HG02759 (cell line): ENCODE data around the gene EFTUD2.
"Not testable (repeated sequence)": the region's sequence is repeated elsewhere in the genome, so short reads cannot be mapped to it uniquely, and the experiment has no call there.

Experiments used
- ATAC-seq: cut with Tn5 transposase; IDR thresholded peaks from one replicate; pipeline ENCODE4 v1.9.1; 2021; ENCODE audit warnings: mild to moderate bottlenecking, moderate library complexity; ENCODE audit not compliant: unreplicated experiment

Gene EFTUD2

DNA sequence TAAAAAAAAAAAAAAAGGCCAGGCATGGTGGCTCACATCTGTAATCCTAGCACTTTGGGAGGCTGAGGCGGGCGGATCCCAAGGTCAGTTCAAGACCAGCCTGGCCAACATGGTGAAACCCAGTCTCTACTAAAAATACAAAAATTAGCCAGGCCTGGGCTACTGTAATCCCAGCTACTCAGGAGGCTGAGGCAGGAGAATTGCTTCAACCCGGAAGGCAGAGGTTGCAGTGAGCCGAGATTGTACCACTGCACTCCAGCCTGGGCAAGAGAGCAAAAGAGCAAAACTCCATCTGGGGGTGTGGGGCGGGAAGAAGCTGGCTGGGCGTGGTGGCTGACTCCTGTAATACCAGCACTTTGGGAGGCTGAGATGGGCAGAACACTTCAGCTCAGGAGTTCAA lies 80.7 kb downstream of the EFTUD2 start:
- not testable (repeated sequence) for ATAC-seq

DNA sequence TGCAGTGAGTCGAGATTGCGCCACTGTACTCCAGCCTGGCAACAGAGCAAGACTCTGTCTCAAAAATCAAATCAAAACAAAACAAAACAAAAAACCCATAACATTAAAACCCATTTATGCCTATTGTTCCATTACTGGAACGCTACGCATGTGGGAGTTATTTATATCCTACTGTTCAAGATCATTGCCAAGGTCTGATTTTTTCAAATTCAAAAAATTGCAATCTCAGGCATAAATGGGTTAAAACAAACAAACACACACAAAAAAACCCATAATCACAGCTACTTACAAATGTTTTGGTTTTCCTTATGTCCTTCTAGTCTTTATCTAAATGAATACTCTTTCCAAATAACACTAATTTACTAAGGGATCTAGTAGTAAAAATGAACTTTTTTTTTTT lies 87.0 kb downstream of the EFTUD2 start:
- no peak for ATAC-seq

DNA sequence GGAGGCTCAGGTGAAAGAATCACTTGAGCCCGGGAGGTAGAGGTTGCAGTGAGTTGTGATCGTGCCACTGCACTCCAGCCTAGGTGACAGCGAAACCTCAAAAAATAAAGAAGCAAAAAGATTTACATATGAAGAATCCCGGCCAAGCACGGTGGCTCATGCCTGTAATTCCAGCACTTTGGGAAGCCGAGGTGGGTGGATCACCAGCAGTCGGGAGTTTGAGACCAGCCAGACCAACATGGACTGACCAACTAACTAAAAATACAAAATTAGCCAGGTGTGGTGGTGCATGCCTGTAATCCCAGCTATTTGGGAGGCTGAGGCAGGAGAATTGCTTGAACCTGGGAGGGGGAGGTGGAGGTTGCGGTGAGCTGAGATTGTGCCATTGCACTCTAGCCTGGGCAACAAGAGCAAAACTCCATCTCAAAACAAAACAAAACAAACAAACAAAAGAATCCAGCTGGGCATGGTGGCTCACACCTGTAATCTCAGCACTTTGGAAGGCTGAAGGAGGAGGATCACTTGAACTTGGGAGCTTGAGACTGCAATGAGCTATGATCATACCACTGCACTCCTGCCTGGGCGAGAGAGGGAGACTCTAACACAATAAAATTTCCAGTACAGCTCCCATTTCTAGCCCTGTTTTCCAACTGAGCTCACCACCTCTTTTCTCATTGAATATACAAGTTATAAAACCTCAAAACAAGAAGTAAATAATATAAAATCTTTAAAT lies 90.4 kb downstream of the EFTUD2 start:
- ATAC-seq, result not testable (repeated sequence)

DNA sequence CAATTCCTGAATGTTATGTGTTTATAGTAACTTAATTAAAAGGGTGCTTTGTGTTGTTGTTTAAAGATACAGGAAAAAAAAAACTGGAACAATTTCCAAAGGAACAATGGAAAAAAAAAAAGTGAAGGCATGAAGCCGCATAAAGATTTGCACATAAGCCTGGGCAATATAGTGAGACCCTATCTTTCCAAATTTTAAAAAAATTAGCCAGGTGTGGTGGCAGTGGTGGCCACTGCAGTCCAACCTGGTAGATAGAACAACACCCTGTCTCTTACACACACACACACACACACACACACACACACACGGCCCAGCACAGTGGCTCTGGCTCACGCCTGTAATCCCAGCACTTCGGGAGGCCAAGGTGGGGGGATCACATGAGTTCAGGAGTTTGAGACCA lies 91.1 kb downstream of the EFTUD2 start:
- ATAC-seq, result no peak

DNA sequence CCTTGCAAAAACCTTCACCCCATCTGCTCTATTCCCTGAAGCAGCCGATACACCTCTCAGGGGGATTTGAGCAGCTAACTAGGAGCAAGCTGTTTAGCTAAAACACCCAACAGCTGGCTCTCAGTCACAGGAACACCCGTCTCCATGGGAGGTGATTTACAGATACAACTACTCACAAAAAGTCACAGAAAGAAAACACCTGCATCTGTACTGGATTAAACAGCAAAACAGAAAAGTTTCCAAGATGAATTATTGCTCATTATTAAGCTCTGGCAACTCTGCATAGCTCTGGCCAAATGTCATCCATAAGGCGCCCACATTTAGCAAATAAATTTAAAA lies 91.5 kb downstream of the EFTUD2 start:
- no peak for ATAC-seq

DNA sequence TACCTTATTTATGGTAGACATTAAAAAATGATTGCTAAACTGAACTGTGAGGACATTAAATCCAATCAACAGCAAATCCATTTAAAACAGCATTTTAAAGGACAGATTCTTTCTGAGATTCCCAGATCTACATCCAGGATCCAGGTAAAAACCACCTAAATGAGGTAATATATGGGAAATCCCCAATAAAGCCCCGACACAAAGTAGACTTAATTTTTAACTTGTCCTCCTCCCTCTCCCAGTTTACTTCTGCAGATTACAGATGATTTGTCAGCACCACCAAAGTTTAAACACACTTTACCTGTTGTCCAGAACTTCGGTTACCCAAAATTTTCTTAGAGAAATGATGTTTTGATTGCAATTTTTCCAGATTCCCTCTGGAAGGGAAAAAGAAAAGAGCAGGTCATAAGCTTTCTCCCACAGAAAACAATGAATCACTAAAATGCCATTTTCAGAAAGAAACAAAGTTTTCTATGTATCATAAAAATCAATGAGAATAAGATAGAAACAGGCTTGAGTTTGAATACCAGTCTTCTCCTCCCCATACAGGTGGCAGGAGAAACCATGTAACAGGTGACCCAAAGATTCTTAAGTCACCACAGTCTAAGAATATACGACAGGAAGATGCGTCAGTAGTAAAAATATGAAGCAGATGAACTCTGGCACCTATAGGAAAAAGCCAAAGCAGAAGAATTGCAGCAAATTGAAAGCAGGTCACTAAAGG lies 92.0 kb downstream of the EFTUD2 start:
- ATAC-seq, result no peak

DNA sequence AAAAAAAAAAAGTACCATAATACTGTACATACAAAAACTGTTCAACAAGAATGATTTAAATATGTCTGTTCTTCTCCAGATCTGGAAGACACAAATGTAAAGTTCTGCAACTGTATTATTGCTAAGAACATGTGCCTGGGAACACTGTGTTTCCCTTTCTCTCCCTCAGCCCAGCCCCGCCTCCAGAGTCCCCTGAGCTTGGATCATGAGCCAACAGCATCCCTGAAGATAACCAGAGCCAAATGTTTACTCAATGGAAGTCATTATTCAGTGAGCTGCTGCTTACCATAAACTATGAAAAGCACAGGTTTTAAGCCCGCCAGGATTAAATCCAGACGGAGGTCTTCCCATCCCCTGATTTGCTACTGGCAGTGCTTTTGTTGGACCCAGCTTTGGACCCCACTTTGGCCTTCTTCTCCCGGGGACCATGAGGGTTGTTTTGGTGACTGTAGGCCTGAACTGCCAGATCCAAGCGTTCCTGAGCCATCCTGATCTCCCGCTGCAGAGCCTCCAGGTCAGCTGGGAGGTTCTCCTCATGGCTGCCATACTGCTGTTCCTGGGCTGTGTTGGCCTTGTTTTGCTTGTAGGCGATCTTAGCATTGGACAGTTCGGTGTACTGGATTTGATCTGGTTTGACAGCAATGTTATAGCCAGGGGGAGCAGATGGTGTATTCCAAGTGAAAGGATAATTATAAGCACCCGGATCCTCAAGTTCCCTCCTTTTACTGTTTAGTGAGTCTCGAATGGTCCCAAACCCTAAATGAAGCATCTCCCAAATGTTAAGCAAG lies 94.7 kb downstream of the EFTUD2 start:
- ATAC-seq, result no peak

DNA sequence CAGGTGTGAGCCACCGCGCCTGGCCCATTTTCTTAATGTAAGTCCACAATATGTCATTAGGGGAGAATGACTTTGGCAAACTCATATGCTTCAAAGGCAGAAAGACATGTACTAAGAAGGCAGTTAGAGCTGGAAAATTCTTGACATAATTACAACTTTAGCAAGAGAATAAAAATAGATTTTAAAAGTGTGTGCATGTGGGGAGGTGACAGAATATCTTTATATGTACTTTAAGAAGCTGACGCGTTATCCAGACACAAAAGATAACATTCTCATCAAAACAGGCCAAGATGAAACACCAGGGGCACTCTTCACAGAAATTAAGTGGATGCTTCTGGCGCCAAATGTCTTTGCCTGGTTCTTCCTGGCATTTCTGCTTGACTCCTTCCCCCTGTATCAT lies 97.4 kb downstream of the EFTUD2 start:
- no peak for ATAC-seq
